Activated CD4-positive, alpha-beta T cell treated with anti-CD3 and anti-CD28 coated beads, Interleukin-2, Interleukin-4, amounts not matched to agents 100 ng/mL and 50 ng/mL, durations not matched to agents 16 hours and 8 hours (primary cell): ENCODE results near the gene PNPLA6.
"Not testable (repeated sequence)": the region's sequence is repeated elsewhere in the genome, so short reads cannot be mapped to it uniquely, and the experiment has no call there.

Experiments
- DNase-seq: peaks from one replicate; pipeline ENCODE4 v3.0.0-alpha.2; 2020; ENCODE audit warnings: low spot score

PNPLA6 gene

DNA sequence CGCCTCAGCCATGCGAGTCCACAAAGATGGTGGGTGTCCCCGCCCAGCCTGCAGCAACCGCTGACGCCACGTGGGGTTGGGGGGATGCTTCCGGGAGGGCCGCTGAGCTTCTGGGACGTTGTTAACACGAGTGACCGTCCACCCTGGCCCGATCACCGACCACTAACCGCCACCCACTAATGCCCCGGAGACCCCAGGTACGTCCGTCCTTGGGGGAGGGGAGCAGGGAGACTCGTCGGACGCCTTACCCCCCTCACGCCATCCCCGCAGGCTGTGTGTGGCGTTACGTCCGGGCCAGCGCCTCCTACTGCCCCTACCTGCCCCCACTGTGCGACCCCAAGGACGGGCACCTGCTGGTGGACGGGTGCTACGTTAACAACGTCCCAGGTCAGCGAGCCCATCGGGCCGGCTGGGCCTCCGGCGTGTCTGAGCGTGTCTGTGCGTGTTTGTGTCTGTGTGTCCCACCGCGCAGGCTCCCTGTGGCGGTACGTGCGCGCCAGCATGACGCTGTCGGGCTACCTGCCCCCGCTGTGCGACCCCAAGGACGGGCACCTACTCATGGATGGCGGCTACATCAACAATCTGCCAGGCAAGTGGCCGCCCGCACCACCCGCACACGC is 21.3 kb downstream of the PNPLA6 start:
- DNase-seq = no peak

DNA sequence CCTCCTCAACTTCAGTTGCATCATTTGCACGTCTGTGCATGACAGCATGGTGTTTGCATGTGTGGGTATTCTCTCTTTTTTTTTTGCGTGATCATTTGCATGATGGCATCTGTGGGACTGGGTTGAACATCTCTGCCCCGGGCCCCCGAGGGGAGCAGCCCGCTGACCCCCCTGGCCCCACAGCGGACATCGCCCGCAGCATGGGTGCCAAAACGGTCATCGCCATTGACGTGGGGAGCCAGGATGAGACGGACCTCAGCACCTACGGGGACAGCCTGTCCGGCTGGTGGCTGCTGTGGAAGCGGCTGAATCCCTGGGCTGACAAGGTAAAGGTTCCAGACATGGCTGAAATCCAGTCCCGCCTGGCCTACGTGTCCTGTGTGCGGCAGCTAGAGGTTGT is 23.1 kb downstream of the PNPLA6 start:
- no peak for DNase-seq

DNA sequence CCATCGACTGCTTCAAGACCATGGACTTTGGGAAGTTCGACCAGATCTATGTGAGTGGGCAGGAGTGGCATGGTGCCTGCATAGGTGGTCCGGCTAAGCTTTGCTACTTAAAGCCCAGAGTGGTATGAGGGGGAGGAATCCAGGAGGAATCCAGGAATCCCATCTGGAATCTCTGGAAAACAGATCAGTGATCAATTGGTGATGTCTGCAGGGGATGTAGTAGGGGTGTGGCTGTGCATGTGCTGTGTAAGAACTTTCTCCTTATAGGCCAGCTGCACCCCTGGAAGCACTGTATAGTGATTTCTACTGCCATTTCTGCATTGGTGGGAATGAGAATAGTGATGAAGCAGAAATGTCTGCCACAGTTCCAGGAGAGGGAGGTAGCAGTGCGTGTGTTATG is 23.6 kb downstream of the PNPLA6 start:
- DNase-seq = no peak

DNA sequence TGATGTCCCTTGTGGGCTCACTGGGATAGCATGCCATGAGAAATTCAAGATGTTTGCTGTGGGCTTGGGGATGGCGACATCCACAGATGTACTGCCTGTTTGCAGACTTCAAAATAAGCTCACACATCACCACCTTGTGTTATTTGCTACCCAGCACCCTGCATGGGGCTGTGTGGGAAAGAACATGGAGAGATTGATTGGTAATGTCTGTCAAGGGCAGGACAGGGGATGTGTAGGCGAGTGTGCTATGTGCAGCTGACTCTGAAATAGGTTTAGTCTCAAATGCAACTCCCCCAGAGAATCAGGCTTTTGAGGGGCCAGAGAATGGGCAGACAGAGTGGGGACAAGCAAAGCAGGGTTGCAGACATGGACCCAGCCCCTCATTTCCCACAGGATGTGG is 24.7 kb downstream of the PNPLA6 start:
- DNase-seq = no peak

DNA sequence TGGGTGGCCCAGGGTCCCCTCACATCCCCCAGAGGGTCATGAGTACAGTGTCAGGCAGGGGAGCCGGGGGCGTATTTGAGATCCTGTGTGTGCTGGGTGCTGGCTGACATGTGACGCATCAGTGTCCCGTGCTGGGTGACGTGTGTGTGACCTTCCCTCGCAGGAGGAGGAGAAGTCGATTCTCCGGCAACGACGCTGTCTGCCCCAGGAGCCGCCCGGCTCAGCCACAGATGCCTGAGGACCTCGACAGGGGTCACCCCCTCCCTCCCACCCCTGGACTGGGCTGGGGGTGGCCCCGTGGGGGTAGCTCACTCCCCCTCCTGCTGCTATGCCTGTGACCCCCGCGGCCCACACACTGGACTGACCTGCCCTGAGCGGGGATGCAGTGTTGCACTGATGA is 25.8 kb downstream of the PNPLA6 start:
- DNase-seq = no peak

DNA sequence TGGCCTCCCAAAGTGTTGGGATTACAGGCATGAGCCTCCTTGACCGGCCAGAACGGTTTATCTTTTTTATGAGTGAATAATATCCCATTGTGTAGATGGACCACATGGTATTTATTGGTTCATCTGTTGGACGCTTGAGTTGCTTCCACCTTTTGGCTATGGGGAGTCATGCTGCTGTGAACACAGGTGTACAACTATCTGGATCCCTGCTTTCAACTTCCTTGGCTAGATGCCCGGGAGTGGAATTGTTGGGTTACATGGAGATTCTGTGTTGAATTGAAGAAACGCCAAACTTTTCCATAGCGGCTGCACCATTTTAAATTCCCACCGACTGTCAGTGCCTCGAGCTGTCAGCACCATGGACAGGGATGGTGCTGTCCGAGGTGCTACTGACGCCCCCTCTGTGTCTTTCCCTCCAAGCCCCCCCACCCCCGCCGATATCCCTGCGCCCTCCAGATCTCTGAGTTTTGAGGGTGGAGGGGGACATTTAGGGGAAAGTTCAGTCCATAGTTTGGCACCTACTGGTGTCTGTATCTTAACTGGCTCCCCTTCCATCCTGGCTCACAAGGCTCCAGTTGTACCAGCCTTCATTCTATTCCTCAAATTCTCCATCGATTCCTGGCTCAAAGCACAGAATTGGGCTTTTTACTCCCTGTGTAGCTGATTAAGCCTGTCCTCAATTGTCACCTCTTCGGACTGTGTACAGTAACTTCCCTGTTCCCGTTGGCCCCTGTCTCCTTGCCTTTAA is 27.3 kb downstream of the PNPLA6 start:
- no peak for DNase-seq

DNA sequence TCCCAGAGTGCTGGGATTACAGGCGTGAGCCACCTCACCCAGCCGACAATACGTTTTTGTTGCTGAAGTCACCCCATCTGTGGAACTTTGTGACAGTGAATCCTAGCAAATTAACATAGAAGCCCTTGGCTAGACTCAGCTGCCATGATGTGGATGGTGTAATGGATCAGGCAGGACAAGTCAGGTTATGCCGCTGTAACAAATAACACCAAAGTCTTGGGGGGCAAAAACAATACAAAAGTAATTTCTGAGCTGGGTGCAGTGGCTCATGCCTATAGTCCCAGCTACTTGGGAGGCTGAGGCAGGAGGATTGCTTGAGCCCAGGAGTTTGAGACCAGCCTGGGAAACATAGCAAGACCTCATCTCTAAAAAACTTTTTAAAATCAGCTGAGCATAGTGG is 29.3 kb downstream of the PNPLA6 start:
- DNase-seq = no peak

DNA sequence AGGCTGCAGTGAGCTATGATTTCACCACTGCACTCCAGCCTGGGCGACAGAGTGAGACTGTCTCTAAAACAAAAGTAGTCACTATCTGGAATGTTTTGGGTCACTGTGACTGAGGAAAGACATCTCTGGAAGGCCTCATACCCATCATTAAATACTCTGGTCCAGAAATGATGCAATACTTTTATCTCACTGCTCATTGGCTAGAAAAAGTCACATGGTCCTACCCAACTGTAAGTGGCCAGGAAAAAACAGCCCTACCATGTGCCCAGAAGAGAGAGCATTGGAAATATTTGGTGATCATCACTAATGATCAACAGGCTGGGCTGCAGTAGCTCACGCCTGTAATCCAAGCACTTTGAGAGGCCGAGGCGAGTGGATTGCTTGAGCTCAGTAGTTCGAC is 29.8 kb downstream of the PNPLA6 start:
- DNase-seq = no peak

DNA sequence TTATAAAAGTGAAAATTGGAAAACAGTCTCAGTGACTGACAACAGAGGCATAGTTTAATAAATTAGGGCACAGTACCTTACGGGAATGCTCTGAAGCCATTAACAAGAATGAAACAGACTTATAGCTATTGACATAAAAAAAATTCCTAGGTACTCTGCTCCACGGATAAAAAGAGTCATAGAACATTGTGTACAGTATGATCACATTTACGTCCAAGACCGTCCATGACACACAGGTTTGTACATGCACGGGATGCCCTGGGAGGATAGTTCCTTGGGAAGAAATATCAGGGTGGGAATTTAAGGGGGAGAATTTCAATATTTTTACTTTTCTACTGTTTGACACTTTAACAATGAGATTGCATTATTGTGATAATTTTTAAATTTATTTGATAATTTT is 35.2 kb downstream of the PNPLA6 start:
- DNase-seq = no peak

DNA sequence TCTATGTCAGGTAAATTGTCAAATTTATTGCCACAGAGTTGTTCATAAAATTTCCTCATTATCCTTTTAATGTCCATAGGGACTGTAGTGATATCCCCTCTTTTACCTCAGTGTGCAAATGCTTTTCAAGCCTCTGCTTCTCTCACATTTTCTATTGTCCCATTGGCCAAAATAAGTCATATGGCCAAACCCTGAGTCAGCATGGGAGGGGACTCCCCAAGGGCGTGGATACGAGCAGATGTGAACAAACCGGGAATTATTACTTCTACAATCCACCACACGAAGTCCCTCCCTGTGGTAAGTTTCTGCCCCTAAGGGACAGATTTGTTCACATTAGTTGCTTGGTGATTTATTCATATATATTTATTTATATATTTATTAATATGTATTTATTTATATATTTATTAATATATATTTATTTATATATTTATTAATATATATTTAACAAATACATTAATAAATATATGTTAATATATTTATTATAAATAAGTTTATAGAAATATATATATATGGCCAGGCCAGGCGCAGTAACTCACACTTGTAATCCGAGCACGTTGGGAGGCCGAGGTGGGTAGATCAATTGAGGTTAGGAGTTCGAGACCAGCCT is 40.0 kb downstream of the PNPLA6 start:
- no peak for DNase-seq

DNA sequence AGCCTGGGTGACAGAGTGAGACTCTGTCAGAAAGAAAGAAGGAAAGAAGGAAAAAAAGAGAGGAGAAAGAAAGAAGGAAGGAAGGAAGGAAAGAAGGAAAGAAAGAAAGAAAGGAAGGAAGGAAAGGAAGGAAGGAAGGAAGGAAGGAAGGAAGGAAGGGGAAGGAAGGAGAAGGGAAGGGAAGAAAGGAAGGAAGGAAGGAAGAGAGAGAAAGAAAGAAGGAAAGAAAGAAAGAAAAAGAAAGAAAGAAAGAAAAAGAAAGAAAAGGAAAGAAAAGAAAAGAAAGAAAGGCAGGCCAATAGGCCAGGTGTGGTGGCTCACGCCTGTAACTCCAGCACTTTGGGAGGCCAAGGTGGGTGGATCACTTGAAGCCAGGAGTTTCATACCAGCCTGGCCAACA is 41.9 kb downstream of the PNPLA6 start:
- DNase-seq = not testable (repeated sequence)

DNA sequence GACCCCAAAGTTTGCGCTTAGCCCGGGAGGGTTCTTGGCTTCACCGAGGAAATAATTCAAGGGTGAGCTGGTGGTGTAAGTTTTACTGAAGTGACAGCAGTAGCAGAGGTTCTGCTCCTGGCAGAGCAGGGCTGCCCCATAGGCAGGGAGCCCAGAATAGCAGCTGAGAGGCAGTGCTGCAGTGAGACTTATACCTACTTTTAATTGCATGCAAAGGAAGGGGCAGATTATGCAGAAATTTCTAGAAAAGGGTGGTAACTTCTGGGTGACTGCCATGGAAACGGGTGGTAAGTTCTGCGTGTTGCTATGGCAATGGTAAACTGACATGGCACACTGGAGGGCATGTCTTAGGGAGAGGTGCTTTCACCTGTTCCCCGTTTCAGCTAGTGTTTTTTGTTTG is 42.6 kb downstream of the PNPLA6 start:
- DNase-seq = no peak

DNA sequence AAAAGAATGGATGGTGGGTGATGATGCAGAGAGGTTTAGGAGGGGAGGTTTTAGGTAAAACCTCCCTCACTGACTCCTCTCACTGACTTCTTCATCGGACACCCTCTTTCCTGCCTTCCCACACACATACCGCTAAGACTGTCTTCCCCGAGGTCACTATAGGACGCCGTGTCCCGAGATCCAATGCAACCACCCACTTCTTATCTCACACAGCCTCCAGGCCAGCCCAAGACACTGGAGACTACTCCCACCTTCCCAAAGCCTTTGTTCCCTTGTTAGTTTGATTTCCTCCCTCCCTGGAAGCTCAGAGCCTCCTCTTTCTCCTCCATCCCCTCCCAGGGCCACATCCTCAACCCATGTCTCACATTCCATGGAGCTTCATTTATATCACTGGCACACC is 43.7 kb downstream of the PNPLA6 start:
- no peak for DNase-seq

DNA sequence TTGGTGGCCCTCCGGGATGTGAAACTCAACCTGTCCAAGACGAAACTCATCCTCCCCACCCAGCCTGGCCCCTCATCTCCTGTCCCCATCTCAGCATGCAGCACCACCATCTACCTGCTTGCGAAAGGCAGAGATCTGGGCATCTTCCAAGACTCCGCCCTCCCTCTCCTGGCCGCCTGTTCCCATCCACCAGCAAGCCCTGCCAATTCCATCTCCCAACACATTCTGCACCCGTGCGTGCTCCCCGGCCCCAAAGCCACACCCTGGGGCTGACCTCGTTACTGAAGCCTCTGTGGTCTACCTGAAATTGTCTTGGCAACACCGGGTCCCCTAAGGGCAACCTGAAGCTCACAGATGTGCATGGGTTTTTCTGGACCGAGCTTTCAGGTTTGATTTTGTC is 46.9 kb downstream of the PNPLA6 start:
- no peak for DNase-seq

DNA sequence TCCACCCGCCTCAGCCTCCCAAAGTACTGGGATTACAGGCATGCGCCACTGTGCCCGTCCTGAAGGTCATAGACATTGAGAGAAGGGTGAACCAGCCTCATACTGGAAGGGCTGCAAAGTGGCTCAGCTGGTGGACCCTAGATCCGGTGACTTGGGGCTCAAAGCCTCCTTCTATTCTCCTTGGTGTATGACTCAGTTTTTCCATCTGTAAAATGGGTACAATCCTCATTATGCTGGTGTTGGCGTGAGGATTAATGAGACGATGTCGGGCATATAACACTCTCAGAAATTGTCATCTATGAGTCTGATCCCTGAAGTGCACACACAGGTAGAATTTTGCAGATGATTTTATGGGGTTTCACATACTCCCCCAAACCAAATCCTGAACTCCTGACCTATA is 54.3 kb downstream of the PNPLA6 start:
- DNase-seq = no peak

DNA sequence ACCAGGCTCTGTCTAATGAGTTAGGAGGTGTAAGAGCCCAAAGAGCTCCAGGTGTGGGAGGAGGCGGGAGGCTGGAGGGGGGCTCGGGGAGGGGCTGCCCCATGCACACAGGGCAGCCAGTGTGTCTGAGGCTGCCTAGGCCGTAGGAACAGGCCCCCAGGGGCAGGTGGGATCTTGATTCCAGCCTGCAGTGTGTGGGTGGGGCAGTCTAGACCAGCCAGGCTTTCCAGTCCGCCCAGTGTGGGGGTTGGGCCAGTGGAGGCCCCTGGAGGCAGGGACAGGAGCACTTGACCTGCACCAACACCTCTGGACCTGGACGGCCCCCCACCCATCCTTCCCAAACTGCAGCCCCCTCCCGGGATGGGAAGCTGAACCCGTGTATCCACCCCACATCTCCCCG is 54.7 kb downstream of the PNPLA6 start:
- DNase-seq = no peak

DNA sequence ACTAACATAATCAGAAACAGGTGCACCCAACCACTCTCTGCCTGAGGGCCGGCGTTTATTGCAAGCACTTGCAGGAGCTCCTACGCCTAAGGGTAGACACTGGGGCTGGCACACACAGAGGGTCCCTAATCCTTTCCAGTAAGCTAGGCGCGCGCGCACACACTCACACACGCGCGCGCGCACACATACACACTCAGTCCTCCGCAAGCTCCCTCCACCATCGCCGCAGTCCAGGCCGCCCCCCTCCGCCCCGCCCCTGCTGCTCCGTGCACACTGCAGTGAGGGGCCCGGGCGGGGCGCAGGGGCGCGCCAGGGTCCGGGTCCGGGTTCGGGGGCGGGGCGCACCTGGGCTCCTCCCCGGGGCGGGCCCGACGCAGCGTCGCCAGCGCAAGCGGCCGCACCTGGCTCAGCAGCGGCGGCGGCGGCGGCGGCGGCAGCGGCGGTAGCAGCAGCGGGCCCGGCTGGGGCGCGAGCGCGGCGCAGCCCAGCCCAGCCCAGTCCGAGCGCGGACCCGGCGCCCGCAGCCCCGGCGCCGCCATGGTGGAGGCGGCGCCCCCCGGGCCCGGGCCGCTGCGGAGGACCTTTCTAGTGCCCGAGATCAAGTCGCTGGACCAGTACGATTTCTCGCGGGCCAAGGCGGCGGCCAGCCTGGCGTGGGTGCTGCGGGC is 60.1 kb downstream of the PNPLA6 start, which contains the start of gene CAMSAP3:
TSS of gene CAMSAP3 (plus strand) at position 398 of the 668 bp plus-strand sequence. CDS start at position 538, 140 bp downstream.
- DNase-seq = peak; percentile 24

DNA sequence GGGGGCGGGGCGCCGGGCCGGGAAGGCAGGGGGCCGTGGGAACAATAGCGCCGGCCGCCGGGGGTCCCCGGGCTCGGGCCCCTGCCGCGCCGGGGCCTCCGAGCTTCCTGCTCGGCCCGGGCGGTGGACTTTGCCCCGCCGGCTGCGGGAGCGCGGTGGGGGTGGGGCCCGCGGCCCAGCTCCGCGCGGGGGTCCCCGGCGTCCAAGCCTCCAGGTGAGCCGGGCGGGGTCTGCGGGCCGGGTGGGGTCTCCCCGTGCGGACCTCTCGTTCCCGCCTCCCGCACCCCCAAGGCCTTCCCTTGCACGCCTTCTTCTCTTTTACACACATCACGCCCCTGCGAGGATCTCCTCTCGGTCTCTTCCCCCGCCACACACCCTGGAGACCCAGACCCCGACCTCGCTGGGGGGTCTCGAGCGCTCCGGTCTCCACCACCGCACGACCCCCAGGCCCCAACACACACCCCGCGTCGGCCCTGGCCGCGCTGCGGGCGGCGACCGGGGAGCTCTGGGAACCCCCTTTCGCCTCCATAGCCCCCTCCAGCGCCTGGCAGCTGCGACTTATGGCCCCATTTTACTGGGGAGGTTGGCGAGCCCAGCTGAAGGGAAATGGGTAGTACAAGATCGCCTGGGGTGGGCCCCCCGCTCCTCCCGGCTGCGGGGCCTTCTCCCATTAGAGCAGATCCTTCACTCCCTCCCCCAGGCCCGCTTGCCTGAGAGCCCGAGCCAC is 60.9 kb downstream of the PNPLA6 start:
- no peak for DNase-seq

DNA sequence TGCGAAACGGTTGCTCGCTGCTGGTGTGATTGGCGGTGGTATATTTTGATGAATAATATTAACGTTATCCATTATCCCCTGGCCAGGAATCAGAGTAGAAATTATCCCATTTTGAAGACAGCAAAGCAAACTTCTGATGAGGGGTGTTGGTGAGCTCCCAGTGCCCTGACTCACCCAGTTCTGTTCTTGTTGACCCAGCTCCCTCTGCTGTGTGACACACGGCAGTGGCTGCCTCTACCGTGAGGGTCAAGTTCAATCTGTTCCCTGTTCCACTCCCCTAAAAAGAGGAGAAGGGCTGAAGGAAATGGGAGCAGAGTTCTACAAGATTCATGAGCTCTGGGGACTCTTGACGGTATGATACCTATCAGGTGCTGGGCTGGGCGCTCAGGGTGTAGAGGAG is 62.2 kb downstream of the PNPLA6 start:
- DNase-seq = no peak

DNA sequence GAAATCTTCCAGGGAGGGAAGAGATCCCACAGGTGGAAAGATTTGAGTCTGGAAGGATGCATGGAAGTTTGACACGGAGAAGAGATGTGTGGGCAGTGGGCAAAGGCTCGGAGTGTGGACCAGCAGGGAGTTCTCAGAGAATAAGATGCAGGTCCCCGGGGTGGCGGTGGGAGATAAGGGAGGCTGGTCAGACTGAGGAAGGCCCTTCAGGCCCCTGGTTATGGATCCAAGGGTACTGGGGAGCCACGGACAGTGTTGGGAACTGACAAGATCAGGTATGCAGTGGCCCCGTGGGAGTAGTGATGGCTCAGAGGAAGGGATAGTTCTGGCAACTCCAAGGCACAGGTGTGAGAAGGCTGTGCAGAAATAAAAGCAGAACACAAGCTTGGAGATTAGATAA is 62.7 kb downstream of the PNPLA6 start:
- no peak for DNase-seq

DNA sequence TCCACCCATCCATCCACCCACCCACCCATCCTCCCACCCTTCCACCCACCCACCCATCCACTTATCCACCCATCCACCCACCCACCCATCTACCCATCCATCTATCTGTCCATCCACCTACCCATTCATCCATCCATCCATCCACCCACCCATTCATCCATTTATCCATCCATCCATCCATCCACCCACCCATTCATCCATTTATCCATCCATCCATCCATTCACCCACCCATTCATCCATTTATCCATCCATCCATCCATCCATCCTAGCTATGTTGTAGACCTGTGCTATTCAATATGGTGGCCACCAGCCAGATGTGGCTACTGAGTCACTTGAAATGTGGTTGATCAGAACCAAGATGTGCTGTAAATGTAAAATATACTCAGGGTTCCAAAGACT is 65.2 kb downstream of the PNPLA6 start:
- DNase-seq = no peak

DNA sequence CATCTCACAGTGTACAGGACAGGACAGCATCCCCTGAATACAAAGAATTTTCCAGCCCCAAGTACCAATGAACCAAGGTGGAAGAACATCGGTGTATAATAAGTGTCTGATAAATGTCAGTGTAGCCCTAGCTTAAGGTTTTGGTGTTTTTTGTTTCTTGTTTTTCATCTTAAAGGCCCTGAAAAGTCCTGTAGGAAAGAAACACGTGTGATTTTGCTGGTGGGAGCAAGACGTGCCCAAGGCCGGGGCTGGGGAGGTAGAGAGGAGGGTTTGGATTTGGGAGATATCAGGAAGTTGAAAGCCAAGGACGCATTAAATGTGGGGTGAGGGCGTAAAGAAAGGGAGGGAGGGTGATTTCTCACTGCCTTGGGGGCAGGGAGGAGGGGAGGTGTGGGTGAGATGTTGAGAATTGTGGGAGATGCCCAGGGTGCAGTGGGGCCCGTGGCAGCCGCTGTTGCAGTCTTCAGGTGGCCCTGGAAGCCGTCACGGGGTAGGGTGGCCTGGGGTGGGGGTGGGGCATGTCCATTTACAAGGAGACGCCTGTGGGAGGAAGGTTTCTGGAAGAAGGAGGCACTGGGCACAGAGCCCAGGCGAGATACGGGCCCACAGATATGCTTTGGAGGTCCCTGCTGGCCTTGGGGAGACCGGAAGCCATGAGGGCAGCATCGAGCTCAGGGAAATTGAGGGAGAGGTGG is 66.9 kb downstream of the PNPLA6 start:
- DNase-seq = no peak
